ENCODE measurements around the gene ABHD8.

Gene ABHD8, protein sequence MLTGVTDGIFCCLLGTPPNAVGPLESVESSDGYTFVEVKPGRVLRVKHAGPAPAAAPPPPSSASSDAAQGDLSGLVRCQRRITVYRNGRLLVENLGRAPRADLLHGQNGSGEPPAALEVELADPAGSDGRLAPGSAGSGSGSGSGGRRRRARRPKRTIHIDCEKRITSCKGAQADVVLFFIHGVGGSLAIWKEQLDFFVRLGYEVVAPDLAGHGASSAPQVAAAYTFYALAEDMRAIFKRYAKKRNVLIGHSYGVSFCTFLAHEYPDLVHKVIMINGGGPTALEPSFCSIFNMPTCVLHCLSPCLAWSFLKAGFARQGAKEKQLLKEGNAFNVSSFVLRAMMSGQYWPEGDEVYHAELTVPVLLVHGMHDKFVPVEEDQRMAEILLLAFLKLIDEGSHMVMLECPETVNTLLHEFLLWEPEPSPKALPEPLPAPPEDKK

DNA sequence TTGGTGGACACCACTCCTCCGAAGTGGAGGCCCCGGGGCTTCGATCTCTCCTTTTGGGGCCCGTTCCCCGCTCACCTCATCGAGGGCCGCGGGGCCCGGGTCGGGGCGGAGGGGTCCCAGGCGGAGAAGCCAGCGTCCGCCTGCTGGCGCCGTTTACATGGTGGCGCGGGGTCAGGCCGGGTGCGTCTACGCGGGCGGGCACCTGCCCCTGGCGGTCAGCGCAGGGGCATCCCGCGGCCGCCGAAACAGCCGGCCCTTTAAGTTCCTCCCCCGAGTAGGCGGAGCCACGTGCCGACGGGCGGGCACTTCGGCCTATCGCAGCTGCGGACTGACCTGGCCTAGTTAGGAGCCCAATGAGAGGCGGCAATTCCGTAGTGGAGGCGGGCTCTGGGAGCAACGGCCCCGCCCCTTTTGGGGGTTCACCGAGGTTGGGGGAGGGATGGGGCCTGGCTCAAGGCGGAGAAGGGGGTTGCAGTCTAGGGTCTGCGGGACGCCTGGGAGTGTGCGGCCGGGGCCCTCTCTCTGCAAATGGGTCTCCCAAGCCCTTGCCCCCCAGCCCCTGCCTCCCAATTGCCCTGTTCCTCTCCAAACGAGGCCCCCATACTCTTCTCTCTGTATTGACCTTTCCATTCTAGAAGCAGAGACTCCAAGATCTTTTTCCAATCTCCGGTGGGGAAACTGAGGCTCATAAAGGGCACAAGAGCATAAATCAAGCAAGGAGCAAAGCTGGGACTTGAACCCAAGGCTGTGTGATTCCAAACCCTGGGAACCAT is at the start of gene ABHD8:
TSS of gene ABHD8 (minus strand) at position 259 of the 773 bp plus-strand sequence. CDS start 1,809 bp downstream, outside the sequence.
- peak within 1 kb of the TSS; percentile 74 for H3K27ac ChIP-seq (ENCODE audit: low read depth, low read length)
- no peaks in the 10 kb centered on the region for H3K27me3 ChIP-seq (ENCODE audit: control insufficient read depth, insufficient read depth, low read length)
- peaks cover 1% of the 10 kb centered on the region; the same call in 1 of the 2 replicates for H3K9me3 ChIP-seq (ENCODE audit: control insufficient read depth, insufficient read depth, low read length)
- H3K9ac ChIP-seq (ENCODE audit: low read depth, low read length) = no peak within 1 kb of the TSS; the same call in 1 of the 2 replicates
- peaks cover 14% of the 10 kb centered on the region for H3K36me3 ChIP-seq (ENCODE audit: control insufficient read depth, insufficient read depth, low read length)
- peaks cover 20% of the 10 kb centered on the region for H3K4me1 ChIP-seq (ENCODE audit: control insufficient read depth, insufficient read depth, low read length)
- peak within 1 kb of the TSS; percentile 65 for H3K4me3 ChIP-seq (ENCODE audit: low read depth, low read length)

DNA sequence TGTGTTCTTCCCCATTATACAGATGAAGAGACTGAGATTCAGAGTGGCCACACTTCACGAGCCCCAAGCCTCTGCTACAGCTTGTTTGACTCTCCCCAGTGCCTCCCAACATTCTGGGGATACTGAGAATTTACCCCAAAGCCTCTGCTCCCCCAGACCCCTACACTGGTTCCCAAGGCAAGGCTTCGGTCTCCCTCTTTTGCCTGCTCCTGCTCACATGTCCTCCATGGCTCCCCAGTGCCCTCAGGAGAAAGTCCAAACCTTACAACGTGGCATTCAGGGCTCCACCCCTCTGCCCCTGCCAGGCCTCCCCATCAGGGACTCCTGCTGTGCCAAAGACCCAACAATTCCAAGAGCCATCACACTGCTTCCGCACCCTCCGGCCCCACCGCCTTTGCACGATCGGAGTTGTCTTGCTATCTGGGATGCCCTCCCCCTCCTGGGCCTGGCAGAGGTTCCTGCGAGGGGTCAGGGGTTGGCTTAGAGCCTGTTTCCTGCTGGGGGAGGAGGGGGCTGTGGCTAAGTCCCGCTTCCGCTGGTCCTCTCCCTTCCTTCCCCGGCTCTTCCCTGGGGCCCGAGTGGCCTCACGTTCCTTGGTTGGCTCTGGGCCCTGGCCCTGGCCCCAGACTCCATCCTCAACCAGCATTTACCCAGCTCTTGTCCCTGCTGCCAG is 49.5 kb upstream of the ABHD8 start:
- no peak overlapping the region for H3K9ac ChIP-seq (ENCODE audit: low read depth, low read length)
- peaks cover 4% of the 10 kb centered on the region; the same call in 1 of the 2 replicates for H3K4me1 ChIP-seq (ENCODE audit: control insufficient read depth, insufficient read depth, low read length)
- no peaks in the 10 kb centered on the region for H3K36me3 ChIP-seq (ENCODE audit: control insufficient read depth, insufficient read depth, low read length)
- H3K27ac ChIP-seq (ENCODE audit: low read depth, low read length) = no peak overlapping the region
- H3K9me3 ChIP-seq (ENCODE audit: control insufficient read depth, insufficient read depth, low read length) = no peaks in the 10 kb centered on the region
- no peak overlapping the region for H3K4me3 ChIP-seq (ENCODE audit: low read depth, low read length)
- H3K27me3 ChIP-seq (ENCODE audit: control insufficient read depth, insufficient read depth, low read length) = no peaks in the 10 kb centered on the region

DNA sequence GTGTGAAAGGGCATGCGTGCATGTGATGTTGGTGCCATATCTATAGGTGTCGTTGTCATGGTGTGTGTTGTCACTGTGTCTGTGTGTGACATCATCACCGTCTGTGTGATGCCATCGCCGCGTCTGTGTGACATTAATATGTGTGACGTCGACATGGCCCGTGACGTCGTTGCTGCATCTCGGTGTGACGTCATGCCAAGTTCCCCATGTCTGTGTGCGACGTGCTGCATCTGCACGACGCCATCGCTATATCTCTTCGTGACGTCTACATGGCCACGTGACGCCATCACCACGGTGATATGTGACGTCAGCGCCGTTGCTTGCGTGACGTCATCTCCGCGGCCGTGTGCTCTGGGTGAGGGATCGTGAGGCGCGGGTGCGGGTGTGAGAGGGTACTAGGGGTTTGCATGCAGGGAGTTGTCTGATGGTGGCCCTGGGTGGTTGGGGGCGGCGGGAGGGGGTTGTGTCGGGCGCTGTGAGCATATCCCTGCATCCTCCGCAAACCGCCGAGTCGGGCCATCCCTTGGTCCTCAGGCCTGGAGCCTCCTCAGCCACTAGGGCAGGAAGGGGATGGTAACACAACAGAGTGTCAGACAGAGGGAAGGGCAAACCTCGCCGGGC is 48.7 kb upstream of the ABHD8 start:
- Histone ChIP-seq H3K4me3 (ENCODE audit: low read depth, low read length) (no peak overlapping the region), H3K27me3 (ENCODE audit: control insufficient read depth, insufficient read depth, low read length) (no peaks in the 10 kb centered on the region), H3K36me3 (ENCODE audit: control insufficient read depth, insufficient read depth, low read length) (no peaks in the 10 kb centered on the region), H3K4me1 (ENCODE audit: control insufficient read depth, insufficient read depth, low read length) (peaks cover 4% of the 10 kb centered on the region; the same call in 1 of the 2 replicates), H3K9ac (ENCODE audit: low read depth, low read length) (no peak overlapping the region), H3K9me3 (ENCODE audit: control insufficient read depth, insufficient read depth, low read length) (no peaks in the 10 kb centered on the region), H3K27ac (ENCODE audit: low read depth, low read length) (no peak overlapping the region)

DNA sequence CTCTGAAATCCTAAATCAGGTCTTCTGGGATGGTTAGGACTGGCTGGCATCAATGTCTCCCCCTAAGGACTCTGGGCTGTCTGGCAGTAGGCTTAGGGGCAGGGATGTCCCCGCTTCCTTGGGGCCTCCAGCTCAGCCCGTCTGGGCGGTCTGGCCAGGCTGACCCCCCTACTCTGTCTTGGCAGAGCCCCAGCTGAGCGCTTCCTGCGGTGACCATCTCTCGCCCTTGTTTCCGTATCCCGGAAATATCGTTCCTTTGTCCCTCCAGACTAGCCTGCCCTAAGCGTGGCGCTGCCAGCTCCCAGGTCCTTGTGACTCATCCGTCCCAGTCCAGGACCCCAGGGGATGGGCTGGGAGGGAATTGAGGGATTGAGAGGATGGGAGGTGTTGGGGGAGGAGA is 45.5 kb upstream of the ABHD8 start:
- Histone ChIP-seq H3K4me1 (ENCODE audit: control insufficient read depth, insufficient read depth, low read length) (peaks cover 4% of the 10 kb centered on the region; the same call in 1 of the 2 replicates), H3K9me3 (ENCODE audit: control insufficient read depth, insufficient read depth, low read length) (no peaks in the 10 kb centered on the region), H3K4me3 (ENCODE audit: low read depth, low read length) (peak overlapping the region; percentile 36; the same call in 1 of the 2 replicates), H3K36me3 (ENCODE audit: control insufficient read depth, insufficient read depth, low read length) (no peaks in the 10 kb centered on the region), H3K27me3 (ENCODE audit: control insufficient read depth, insufficient read depth, low read length) (no peaks in the 10 kb centered on the region), H3K27ac (ENCODE audit: low read depth, low read length) (peak overlapping the region; percentile 84), H3K9ac (ENCODE audit: low read depth, low read length) (peak overlapping the region; percentile 50; the same call in 1 of the 2 replicates)

DNA sequence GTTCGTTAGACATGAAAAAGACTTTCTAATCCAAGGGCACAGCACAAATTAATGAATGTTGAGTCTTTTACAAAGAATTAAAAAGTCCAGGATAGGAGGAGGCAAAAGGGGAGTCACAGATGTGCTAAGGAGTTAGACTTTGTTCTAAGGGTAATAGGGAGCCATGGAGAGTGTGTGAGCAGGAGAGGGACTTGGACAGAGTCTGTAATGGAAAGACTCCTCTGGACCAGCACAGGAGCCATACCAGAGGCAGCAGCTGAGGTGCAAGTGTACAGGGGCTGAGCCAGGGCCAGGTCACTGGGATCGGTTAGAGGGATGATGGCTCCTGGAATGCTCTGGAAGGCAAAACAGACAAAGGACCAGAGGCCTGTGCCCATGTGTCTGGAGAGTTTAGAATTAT is 44.7 kb upstream of the ABHD8 start:
- H3K4me3 ChIP-seq (ENCODE audit: low read depth, low read length) = no peak overlapping the region
- no peaks in the 10 kb centered on the region for H3K9me3 ChIP-seq (ENCODE audit: control insufficient read depth, insufficient read depth, low read length)
- H3K36me3 ChIP-seq (ENCODE audit: control insufficient read depth, insufficient read depth, low read length) = no peaks in the 10 kb centered on the region
- no peaks in the 10 kb centered on the region for H3K27me3 ChIP-seq (ENCODE audit: control insufficient read depth, insufficient read depth, low read length)
- peaks cover 4% of the 10 kb centered on the region; the same call in 1 of the 2 replicates for H3K4me1 ChIP-seq (ENCODE audit: control insufficient read depth, insufficient read depth, low read length)
- no peak overlapping the region for H3K9ac ChIP-seq (ENCODE audit: low read depth, low read length)
- H3K27ac ChIP-seq (ENCODE audit: low read depth, low read length) = no peak overlapping the region

DNA sequence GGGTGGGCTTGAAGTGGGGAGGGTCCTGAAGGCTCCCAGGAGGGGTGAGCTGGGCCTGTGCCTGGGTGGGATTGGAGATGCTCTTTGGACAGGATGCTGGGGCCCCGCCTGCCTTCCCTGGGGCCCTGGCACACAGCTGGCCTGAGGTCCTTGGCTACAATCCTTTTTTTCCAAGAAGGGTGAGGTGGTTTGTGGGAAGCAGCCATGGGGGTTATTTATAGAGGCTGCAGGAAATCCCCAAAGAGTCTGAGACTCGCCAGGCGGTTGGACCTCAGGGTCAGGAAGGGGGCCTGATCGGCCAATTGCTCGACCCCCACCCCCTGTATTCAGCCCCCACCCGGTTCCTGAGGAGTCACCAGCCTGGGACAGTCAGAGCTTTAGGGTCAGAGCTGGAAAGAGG is 44.1 kb upstream of the ABHD8 start:
- Histone ChIP-seq H3K27me3 (ENCODE audit: control insufficient read depth, insufficient read depth, low read length) (no peaks in the 10 kb centered on the region), H3K36me3 (ENCODE audit: control insufficient read depth, insufficient read depth, low read length) (peaks cover 2% of the 10 kb centered on the region; the same call in 1 of the 2 replicates), H3K9ac (ENCODE audit: low read depth, low read length) (no peak overlapping the region), H3K4me3 (ENCODE audit: low read depth, low read length) (no peak overlapping the region), H3K27ac (ENCODE audit: low read depth, low read length) (no peak overlapping the region), H3K4me1 (ENCODE audit: control insufficient read depth, insufficient read depth, low read length) (peaks cover 4% of the 10 kb centered on the region; the same call in 1 of the 2 replicates), H3K9me3 (ENCODE audit: control insufficient read depth, insufficient read depth, low read length) (no peaks in the 10 kb centered on the region)

DNA sequence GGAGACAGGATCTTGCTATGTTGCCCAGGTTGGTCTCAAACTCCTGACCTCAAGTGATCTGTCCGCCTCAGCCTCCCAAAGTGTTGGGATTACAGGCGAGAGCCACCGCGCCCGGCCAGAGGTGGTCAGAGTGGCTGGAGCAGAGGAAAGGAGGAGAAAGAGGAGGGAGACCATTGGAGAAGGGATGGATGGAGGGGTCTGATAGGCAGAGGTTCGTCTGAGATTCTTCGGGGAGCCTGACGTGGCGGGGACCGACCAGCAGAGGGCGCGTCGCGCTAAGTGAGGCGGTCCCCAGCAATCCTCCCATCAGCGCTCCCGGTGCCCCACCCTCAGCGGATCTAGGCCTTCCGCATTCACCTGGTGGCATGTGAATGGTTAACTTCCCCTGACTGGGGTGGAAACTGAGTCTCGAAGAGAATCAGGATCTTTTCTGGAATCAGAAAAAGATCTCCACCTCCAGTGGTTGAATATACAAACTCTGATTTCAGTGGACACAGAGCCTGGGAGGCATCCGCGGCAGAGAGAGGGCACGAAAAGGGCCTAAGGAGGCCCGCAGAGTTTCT is 43.0 kb upstream of the ABHD8 start:
- Histone ChIP-seq H3K4me3 (ENCODE audit: low read depth, low read length) (no peak overlapping the region), H3K9ac (ENCODE audit: low read depth, low read length) (no peak overlapping the region), H3K9me3 (ENCODE audit: control insufficient read depth, insufficient read depth, low read length) (no peaks in the 10 kb centered on the region), H3K36me3 (ENCODE audit: control insufficient read depth, insufficient read depth, low read length) (peaks cover 10% of the 10 kb centered on the region), H3K4me1 (ENCODE audit: control insufficient read depth, insufficient read depth, low read length) (peaks cover 4% of the 10 kb centered on the region; the same call in 1 of the 2 replicates), H3K27me3 (ENCODE audit: control insufficient read depth, insufficient read depth, low read length) (no peaks in the 10 kb centered on the region), H3K27ac (ENCODE audit: low read depth, low read length) (no peak overlapping the region)

DNA sequence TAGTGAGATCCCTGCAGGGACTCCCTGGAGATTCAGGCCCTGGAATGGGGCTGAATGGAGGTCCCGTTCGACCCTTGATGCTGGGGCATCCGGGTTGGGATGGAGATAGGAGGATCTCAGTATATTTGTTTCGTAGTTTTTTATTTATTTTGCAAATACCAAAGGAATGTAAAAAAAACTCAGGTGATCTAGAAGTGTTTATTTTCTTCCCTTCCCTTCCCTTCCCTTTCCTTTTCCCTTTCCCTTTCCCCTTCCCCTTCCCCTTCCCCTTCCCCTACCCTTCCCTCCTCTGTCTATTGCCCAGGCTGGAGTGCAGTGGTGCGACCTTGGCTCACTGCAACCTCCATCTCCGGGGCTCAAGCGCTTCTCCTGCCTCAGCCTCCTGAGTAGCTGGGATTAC is 38.6 kb upstream of the ABHD8 start:
- peaks cover 9% of the 10 kb centered on the region; the same call in 1 of the 2 replicates for H3K4me1 ChIP-seq (ENCODE audit: control insufficient read depth, insufficient read depth, low read length)
- H3K9me3 ChIP-seq (ENCODE audit: control insufficient read depth, insufficient read depth, low read length) = no peaks in the 10 kb centered on the region
- H3K9ac ChIP-seq (ENCODE audit: low read depth, low read length) = no peak overlapping the region
- H3K4me3 ChIP-seq (ENCODE audit: low read depth, low read length) = no peak overlapping the region
- peaks cover 14% of the 10 kb centered on the region for H3K36me3 ChIP-seq (ENCODE audit: control insufficient read depth, insufficient read depth, low read length)
- no peak overlapping the region for H3K27ac ChIP-seq (ENCODE audit: low read depth, low read length)
- no peaks in the 10 kb centered on the region for H3K27me3 ChIP-seq (ENCODE audit: control insufficient read depth, insufficient read depth, low read length)

DNA sequence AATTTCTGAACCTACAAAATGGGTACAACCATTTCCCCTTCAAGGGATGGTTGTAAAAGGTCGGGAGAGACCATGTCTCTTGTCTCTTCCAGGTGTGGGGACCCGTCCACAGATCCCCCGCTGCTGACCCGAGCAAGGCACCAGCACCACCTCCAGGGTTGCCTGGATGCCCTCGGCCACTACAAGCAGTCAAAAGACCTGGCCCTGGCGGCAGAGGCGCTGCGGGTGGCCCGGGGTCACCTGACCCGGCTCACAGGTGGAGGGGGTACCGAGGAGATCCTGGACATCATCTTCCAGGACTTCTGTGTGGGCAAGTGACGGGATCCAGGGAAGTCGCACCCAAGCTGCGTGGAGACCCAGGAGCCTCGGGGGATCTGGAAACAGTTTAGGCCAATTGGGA is 38.2 kb upstream of the ABHD8 start:
- Histone ChIP-seq H3K4me3 (ENCODE audit: low read depth, low read length) (no peak overlapping the region), H3K27ac (ENCODE audit: low read depth, low read length) (no peak overlapping the region), H3K36me3 (ENCODE audit: control insufficient read depth, insufficient read depth, low read length) (peaks cover 14% of the 10 kb centered on the region), H3K9ac (ENCODE audit: low read depth, low read length) (no peak overlapping the region), H3K27me3 (ENCODE audit: control insufficient read depth, insufficient read depth, low read length) (no peaks in the 10 kb centered on the region), H3K4me1 (ENCODE audit: control insufficient read depth, insufficient read depth, low read length) (peaks cover 9% of the 10 kb centered on the region; the same call in 1 of the 2 replicates), H3K9me3 (ENCODE audit: control insufficient read depth, insufficient read depth, low read length) (no peaks in the 10 kb centered on the region)

DNA sequence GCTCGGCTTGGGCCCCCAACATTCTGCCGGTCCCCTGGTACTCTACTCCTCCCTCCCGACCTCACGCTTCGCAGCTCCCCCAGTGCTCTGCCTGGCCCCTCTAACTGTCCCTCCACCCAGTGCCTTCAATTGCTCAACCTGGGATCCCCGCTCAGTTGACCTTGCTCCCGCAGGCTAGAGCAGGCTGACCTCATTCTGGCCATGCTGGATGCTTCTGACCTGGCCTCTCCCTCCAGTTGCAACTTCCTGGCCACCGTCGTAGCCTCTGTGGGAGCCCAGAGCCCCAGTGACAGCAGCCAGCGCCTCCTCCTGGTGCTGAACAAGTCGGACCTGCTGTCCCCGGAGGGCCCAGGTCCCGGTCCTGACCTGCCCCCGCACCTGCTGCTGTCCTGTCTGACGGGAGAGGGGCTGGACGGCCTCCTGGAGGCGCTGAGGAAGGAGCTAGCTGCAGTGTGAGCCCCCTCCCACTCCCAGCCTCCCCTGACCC is 37.7 kb upstream of the ABHD8 start:
- Histone ChIP-seq H3K4me1 (ENCODE audit: control insufficient read depth, insufficient read depth, low read length) (peaks cover 9% of the 10 kb centered on the region; the same call in 1 of the 2 replicates), H3K27me3 (ENCODE audit: control insufficient read depth, insufficient read depth, low read length) (no peaks in the 10 kb centered on the region), H3K9me3 (ENCODE audit: control insufficient read depth, insufficient read depth, low read length) (no peaks in the 10 kb centered on the region), H3K27ac (ENCODE audit: low read depth, low read length) (no peak overlapping the region), H3K36me3 (ENCODE audit: control insufficient read depth, insufficient read depth, low read length) (peaks cover 14% of the 10 kb centered on the region), H3K4me3 (ENCODE audit: low read depth, low read length) (no peak overlapping the region), H3K9ac (ENCODE audit: low read depth, low read length) (no peak overlapping the region)

Measured in HUES48 (cell line).